ENCODE data around the gene RNF212B. TPM values are rescaled to one million over a fixed set of nuclear protein-coding genes. Genes with fewer than 3 reads are reported as not detected.

The RNF212B gene
- total and polyA plus RNA-seq, 3 donors from 2014 or later = 5.4 to 23.2 (median 18.3) TPM

DNA sequence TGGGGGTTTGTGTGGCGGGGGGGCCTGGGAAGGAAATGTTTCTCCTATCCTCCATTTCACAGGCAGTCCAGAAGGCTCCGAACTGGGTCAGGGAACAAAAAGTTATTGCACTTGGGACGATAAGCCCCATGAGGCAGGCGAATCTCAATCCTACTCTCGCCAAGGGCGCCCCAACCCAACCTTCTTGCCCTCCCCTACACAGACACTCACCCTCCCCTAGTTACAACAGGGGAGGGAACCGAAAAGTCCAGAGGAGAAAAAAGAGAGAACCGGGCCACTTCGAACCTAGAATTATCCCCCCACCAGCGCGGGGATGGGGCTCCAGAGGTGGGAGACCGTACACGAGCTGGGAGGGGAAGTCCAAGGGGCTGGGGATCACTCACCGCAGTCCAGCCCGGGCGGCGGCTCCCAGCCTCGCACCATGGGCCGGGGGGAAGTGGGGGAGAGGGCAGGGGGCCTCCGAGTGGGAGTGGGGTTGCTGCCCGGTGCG, 47.8 kb downstream of the RNF212B start:
- Histone ChIP-seq H3K4me3 (peak overlapping the region; percentile 94 to 98), H3K27me3 (no peaks in the 10 kb centered on the region), H3K4me1 (peaks cover 21% of the 10 kb centered on the region), H3K36me3 (ENCODE audit: low read depth, missing control alignments) (no peaks in the 10 kb centered on the region), H3K27ac (peak overlapping the region; percentile 99), H3K9me3 (no peaks in the 10 kb centered on the region)
- DNase-seq = peak; percentile 22
- intact Hi-C loops (cut with DNase I; ENCODE audit: low total_unique reads) = no loop called here
- 0 to 1% methylated on average over 19 to 22 of the region's 22 CpGs for WGBS, 2 donors
- TF ChIP-seq, protein P1, sequence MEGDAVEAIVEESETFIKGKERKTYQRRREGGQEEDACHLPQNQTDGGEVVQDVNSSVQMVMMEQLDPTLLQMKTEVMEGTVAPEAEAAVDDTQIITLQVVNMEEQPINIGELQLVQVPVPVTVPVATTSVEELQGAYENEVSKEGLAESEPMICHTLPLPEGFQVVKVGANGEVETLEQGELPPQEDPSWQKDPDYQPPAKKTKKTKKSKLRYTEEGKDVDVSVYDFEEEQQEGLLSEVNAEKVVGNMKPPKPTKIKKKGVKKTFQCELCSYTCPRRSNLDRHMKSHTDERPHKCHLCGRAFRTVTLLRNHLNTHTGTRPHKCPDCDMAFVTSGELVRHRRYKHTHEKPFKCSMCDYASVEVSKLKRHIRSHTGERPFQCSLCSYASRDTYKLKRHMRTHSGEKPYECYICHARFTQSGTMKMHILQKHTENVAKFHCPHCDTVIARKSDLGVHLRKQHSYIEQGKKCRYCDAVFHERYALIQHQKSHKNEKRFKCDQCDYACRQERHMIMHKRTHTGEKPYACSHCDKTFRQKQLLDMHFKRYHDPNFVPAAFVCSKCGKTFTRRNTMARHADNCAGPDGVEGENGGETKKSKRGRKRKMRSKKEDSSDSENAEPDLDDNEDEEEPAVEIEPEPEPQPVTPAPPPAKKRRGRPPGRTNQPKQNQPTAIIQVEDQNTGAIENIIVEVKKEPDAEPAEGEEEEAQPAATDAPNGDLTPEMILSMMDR (IDR thresholded peaks at IDR 0.05) = no peak
- no peak for TF ChIP-seq POLR2A (IDR thresholded peaks at IDR 0.05)

DNA sequence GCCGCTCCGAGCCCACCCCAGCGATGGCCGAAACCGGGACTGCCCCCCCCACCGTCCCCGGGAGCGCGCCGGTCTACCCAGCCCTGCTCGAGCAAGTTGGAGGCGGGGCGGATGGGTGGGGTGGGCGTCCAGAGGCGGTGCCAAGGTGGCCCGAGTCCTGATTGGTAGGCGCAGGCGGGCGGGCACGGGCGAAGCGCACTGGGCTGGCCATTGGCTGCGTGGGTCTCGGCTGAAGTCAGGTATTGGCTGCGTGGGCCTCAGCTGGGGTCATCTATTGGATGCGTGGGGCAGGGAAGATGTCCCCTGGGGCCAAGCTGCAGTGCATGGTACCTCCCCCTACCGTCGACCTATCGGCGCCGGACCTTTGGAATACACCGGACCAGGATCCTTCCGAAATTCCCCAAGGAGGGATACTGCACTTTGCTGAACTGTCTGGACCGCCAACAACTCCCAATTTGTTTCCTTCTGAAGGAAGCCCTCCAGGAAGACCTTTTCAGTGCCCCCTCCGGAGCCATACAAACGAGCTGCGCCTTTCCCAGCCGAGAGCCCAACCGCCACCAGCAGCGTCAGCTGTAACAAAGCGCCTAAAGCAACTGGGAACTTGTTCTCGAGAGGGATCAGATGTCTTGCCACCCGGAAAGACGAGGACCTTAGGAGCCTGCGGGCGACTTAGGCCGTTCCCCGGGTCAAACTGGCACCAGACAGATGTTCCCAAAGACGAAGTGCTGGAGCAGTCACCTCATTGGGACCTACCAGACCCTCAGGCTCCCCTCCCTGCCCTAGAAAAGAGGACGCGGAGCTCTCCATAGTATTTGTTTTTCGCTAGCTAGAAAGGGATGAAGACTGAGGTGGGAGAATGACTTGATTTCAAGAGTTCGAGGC, 48.5 kb downstream of the RNF212B start, which contains the start of gene HOMEZ:
Gene HOMEZ (minus strand): TSS at position 113 of the 882 bp plus-strand sequence. CDS start 180 bp downstream, outside the sequence.
- WGBS, 2 donors = 0 to 1% methylated on average over 16 to 53 of the region's 53 CpGs
- DNase-seq = peak; percentile 99
- H3K4me3 ChIP-seq = peak within 1 kb of the TSS; percentile 94 to 98
- H3K36me3 ChIP-seq (ENCODE audit: low read depth, missing control alignments) = no peaks in the 10 kb centered on the region
- peak within 1 kb of the TSS; percentile 99 for H3K27ac ChIP-seq
- H3K27me3 ChIP-seq = no peaks in the 10 kb centered on the region
- intact Hi-C loops (cut with DNase I; ENCODE audit: low total_unique reads) = no loop called here
- H3K4me1 ChIP-seq = peaks cover 21% of the 10 kb centered on the region
- H3K9me3 ChIP-seq = no peaks in the 10 kb centered on the region
- TF ChIP-seq, protein P1 (IDR thresholded peaks at IDR 0.05) = peak in 2 of 3 experiments; percentile 33 to 44
- peak; percentile 56 for TF ChIP-seq POLR2A (IDR thresholded peaks at IDR 0.05)

DNA sequence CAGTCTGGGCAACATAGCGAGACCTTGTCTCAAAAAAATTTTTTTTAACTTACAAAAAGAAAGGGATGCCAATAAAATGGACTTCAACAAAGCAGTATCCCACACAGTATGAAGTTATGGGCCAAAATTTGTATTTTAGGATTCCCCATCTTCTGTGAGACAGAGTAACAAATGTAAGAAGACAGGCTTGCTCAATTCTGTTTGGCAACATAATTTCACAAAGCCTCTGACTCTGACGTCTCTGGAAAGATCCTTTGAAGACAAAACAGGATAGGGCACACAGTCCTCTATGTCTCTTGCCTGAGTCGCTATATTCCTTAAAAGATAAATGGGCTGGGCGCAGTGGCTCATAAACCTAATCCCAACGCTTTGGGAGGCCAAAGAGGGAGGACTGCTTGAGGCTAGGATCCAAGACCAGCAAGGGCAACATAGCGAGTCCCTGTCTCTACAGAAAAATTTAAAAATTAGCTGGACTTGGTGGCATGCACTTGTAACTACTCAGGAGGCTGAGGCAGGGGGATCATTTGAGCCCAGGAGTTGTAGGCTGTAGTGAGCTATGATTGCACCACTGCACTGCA, 49.3 kb downstream of the RNF212B start:
- H3K9me3 ChIP-seq = no peaks in the 10 kb centered on the region
- DNase-seq = no peak
- H3K4me3 ChIP-seq = peak overlapping the region; percentile 94 to 98
- peak overlapping the region; percentile 97 to 99 for H3K27ac ChIP-seq
- 34 to 36% methylated on average over 6 of the region's 6 CpGs for WGBS, 2 donors
- no peaks in the 10 kb centered on the region for H3K27me3 ChIP-seq
- TF ChIP-seq, protein P1 (IDR thresholded peaks at IDR 0.05) = no peak
- no peak for TF ChIP-seq POLR2A (IDR thresholded peaks at IDR 0.05)
- H3K36me3 ChIP-seq (ENCODE audit: low read depth, missing control alignments) = no peaks in the 10 kb centered on the region
- peaks cover 21% of the 10 kb centered on the region for H3K4me1 ChIP-seq
- intact Hi-C loops (cut with DNase I; ENCODE audit: low total_unique reads) = no loop called here

DNA sequence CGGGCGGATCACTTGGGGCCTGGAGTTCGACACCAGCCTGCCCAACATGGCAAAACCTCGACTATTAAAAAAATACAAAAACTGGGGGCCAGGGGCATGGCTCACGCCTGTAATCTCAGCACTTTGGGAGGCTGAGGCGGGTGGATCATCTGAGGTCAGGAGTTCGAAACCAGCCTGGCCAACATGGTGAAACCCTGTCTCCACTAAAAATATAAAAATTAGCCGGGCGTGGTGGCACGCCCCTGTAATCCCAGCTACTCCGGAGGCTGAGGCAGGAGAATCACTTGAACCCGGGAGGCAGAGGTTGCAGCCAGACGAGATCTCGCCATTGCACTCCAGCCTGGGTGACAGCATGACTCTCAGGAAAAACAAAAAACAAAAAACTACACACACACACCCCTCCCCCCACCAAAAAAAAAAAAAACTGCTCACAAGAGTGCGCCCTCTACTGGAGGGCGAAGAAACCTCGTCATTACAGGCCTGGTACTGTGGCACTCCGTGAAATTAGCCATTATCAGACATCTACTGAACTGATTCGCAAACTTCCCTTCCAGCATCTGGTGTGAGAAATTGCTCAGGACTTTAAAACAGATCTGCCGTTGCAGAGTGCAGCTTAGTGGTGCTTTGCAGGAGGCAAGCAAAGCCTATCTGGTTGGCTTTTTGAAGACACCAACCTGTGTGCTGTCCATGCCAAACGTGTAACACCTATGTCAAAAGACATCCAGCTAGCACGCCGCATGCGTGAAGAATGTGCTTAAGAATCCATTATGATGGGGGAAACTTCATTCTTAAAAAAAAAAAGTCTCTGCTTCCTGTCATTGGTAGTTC, 57.2 kb downstream of the RNF212B start:
- TF ChIP-seq POLR2A (IDR thresholded peaks at IDR 0.05) = no peak
- TF ChIP-seq, protein P1 (IDR thresholded peaks at IDR 0.05) = peak; percentile 54 to 89 (median 62)
- intact Hi-C loops (cut with DNase I; ENCODE audit: low total_unique reads) = no loop called here
- H3K27me3 ChIP-seq = no peaks in the 10 kb centered on the region
- no peak overlapping the region for H3K4me3 ChIP-seq
- H3K4me1 ChIP-seq = peaks cover 41% of the 10 kb centered on the region
- no peaks in the 10 kb centered on the region for H3K36me3 ChIP-seq (ENCODE audit: low read depth, missing control alignments)
- no peaks in the 10 kb centered on the region for H3K9me3 ChIP-seq
- WGBS, 2 donors = 44 to 46% methylated on average over 24 of the region's 24 CpGs
- DNase-seq = peak; percentile 58
- H3K27ac ChIP-seq = peak overlapping the region; percentile 53 to 99

Data from testis (tissue), 3 donors.